PC-9 (cell line): ENCODE data around the gene STAT5B.

Experiments used
- EZH2 ChIP-seq: fragments of 200-600 bp; sonication (generic); IDR thresholded peaks from 2 replicates; pipeline ENCODE4 v1.8.0; 2017; ENCODE audit warnings: antibody characterized with exemption, low read depth
- TF ChIP-seq, protein P1 (sequence below): fragments of 200-600 bp; sonication (generic); conservative IDR thresholded peaks from 2 replicates; pipeline ENCODE4 v1.6.1; 2017; ENCODE audit warnings: mixed run types, antibody characterized with exemption, mild to moderate bottlenecking, moderate library complexity

DNA sequence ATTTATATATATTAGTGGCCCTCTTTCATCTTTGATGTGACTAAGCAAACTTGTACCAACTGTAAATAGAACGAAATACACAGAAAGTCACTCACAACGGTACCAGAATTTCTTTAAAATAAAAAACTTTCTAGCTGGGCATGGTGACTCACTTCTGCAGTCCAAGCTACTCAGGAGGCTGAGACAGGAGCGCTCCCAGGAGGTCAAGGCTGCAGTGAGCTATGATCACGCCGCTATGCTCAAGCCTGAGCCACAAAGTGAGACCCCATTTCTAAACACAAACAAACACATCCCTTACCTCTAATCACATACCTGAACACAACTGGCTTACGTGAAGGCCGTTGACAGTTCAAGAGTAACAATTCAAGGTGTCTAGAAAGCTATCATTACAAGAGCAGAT, 29.7 kb downstream of the STAT5B start:
- TF ChIP-seq, protein P1, sequence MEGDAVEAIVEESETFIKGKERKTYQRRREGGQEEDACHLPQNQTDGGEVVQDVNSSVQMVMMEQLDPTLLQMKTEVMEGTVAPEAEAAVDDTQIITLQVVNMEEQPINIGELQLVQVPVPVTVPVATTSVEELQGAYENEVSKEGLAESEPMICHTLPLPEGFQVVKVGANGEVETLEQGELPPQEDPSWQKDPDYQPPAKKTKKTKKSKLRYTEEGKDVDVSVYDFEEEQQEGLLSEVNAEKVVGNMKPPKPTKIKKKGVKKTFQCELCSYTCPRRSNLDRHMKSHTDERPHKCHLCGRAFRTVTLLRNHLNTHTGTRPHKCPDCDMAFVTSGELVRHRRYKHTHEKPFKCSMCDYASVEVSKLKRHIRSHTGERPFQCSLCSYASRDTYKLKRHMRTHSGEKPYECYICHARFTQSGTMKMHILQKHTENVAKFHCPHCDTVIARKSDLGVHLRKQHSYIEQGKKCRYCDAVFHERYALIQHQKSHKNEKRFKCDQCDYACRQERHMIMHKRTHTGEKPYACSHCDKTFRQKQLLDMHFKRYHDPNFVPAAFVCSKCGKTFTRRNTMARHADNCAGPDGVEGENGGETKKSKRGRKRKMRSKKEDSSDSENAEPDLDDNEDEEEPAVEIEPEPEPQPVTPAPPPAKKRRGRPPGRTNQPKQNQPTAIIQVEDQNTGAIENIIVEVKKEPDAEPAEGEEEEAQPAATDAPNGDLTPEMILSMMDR = no peak
- TF ChIP-seq EZH2 = no peak
